ENCODE data around the gene DNM3.
"Not testable (repeated sequence)": the region's sequence is repeated elsewhere in the genome, so short reads cannot be mapped to it uniquely, and the experiment has no call there.

The DNM3 gene

GRCh38 chr1:172298141-172298540 is 456.8 kb downstream of the DNM3 start:
- no peak for DNase-seq

DNA sequence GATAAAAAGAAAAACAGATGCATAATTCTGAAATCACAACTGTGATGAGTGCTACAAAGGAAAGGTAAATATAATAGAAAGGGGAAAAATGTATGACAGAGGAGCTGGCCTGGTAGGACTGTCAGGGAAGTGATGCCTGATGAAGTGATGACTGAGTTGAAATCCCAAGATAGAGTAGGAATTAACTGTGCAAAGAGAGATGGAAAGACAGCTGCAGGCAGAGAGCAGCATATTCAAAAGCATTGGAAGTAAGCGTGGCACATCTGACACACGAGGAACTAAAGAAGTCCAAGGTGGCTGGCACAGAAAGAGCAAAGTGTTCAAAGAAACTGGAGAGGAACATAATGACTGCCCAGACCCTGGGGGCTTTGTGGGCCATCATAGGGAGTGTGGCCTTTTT is 457.6 kb downstream of the DNM3 start:
- no peak for DNase-seq

DNA sequence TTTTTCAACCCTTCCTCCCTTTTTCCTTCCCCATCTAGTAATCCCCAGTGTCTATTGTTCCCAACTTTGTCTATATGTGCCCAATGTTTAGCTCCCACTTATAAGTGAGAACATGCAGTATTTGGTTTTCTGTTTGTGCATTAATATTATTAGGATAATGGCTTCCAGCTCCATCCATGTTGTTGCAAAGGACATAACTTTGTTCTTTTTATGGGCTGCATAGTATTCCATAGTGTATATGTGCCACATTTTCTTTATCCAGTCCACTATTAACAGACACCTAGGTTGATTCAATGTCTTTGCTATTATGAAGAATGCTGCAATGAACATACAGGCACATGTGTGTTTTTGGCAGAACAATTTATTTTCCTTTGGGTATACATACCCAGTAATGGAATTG is 458.2 kb downstream of the DNM3 start:
- DNase-seq: no peak

GRCh38 chr1:172307508-172307907 is 466.2 kb downstream of the DNM3 start:
- DNase-seq: not testable (repeated sequence)

DNA sequence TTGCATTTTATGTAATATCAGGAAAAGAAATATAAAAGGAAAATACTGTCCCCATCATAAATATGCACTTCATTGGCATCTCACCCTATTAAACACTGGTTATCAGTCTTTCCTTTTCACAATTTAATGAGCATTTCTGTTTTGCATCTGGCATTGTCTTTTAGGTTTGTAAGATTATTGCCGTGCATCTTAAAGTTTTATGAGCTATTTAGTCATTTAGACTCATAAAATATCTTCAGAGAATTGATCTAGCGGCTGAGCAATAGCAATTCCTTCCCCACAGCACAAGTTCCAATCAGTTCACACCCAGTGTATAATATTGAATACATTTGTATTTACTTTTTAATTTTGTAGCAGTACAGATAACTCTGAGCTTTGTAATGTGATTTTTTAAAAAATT is 466.8 kb downstream of the DNM3 start:
- no peak for DNase-seq

DNA sequence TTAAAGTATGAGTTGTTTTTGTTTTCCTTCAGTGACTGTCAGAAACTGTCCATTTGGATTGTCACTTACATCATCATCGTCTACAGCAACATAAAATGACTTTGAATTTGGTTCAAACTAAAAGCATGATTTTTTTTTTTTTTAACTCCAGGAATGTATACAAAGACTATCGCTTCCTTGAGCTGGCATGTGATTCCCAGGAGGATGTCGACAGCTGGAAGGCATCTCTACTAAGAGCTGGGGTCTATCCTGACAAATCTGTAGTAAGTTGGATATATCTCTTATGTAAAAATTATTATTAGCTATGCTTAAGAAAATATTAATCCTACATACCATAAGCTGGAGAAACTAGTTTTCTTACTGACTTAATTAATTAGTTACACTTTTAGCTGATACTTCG is 467.3 kb downstream of the DNM3 start:
- DNase-seq: no peak

GRCh38 chr1:172320733-172321132 is 479.4 kb downstream of the DNM3 start:
- no peak for DNase-seq

DNA sequence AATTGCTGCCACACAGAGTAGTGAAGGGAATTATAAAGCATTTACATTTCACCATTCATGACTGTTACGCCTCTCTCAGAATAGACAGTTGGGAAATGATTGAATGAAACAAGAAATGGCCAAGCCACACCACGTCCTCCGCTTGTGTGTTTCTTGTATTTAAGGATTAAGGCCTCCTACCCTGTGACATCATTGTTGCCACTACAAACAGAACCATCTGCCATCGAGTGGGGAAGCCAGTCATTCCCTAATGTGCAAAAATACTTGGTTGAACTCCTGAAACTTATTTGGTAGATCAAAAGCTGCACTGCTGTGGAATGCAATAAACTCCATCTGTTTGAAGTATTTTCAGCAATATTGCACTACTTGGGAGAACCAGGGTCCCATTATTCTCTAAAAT is 480.2 kb downstream of the DNM3 start:
- DNase-seq: no peak

GRCh38 chr1:172322219-172323061 is 481.1 kb downstream of the DNM3 start:
- peak; percentile 16 for DNase-seq

- DNase-seq: no peak
Observed at GRCh38 chr1:172323686-172324085, 482.4 kb downstream of the DNM3 start.

GRCh38 chr1:172324086-172324485 is 482.8 kb downstream of the DNM3 start:
- DNase-seq: no peak

- DNase-seq: no peak
Observed at GRCh38 chr1:172324761-172325160, 483.5 kb downstream of the DNM3 start.

GRCh38 chr1:172325531-172325930 is 484.2 kb downstream of the DNM3 start:
- DNase-seq: no peak

- DNase-seq: no peak
Observed at GRCh38 chr1:172326136-172326535, 484.8 kb downstream of the DNM3 start.

DNA sequence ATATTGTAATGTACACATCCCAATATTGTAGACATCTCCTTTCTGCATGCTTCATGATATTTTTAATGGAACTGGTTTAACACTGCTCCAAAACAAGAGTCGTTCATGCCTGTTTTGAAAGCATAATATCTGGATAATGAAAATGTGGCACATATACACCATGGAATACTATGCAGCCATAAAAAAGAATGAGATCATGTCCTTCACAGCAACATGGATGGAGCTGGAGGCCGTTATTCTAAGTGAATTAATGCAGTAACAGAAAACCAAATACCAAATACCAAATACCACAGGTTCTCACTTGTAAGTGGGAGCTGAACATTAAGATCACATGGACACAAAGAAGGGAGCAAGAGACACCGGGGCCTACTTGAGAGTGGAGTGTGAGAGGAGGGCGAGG is 487.0 kb downstream of the DNM3 start:
- no peak for DNase-seq

DNA sequence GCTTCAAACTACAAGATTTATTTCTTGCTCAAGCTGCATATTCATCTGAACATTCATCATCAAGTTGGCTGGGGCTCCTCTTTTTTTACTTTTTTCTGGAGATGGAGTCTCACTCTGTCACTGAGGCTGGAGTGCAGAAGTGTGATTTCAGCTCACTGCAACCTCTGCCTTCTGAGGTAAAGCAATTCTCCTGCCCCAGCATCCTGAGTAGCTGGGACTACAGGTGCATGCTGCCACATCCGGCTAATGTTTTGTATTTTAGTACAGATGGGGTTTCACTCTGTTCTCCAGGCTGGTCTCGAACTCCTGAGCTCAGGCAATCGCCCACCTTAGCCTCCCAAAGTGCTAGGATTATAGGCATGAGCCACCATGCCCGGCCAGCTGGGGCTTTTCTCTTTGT is 490.9 kb downstream of the DNM3 start:
- no peak for DNase-seq

DNA sequence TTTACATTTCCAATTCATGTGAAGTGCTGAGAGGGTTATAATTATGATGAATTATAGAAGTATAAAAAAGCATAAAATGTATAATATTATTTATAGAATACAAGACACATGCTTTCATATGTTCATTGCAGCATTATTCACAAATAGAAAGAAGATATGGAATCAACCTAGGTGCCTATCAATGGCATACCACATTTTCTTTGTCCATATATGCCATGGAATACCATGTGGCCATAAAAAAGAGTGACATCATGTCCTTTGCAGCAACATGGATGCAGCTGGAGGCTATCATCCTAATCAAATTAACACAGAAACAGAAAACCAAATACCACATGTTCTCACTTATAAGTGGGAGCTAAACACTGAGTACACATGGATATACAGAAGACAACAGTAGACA is 494.1 kb downstream of the DNM3 start:
- DNase-seq: no peak

DNA sequence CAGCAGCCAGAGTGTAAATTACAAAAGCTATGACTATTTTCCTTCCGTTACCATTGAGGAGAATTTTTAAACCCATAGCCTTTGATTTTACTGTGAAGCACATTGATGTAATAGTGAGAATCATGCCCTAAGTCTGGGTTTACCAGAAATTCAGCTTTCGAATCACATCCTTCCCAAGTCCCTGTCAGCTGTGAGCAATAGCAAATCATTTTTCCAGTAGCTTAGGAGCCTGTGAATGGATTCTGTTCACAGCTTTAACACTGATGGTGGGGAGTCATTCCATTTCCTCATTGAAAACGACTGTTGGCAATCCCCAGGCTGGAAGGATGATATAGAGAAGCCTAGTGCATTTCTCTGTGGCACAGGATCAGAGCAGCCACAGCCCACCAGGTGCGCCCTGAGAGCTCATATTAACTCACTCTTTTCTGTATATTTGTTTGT is 497.0 kb downstream of the DNM3 start:
- DNase-seq: no peak

DNA sequence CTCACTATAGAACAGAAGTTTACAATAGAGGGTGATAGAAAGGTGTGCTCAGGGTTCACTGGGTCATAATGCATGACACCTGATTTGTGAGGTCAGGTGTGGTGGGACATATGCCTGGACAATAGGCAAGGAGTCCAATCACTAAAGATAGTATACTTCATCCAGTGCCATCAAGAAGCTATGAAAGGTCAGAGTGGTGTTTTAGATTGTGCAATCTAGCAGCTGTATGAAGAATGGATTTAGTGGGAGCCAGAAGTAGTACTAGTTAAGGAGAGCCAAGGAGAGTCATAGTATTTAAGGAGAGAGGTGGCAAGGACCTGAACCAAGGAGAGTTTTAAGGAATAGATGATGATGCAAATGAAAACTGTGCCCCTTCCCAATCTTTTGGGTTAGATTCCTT is 498.5 kb downstream of the DNM3 start:
- DNase-seq: no peak

- DNase-seq: no peak
Observed at GRCh38 chr1:172340520-172340919, 499.2 kb downstream of the DNM3 start.

DNA sequence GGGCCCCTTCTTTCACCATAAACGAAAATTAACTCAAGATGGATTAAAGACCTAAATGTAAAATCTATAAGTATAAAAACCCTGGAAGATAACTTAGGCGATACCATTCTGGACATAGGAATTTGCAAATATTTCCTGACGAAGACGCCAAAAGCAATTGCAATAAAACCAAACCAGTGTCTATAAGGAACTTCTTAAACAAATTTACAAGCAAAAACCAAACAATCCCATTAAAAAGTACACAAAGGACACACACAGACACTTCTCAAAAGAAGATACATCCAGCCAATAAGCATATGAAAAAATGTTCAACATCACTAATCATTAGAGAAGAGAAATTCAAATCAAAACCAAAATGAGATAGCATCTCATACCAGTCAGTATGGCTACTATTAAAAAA is 500.4 kb downstream of the DNM3 start:
- DNase-seq: no peak

DNA sequence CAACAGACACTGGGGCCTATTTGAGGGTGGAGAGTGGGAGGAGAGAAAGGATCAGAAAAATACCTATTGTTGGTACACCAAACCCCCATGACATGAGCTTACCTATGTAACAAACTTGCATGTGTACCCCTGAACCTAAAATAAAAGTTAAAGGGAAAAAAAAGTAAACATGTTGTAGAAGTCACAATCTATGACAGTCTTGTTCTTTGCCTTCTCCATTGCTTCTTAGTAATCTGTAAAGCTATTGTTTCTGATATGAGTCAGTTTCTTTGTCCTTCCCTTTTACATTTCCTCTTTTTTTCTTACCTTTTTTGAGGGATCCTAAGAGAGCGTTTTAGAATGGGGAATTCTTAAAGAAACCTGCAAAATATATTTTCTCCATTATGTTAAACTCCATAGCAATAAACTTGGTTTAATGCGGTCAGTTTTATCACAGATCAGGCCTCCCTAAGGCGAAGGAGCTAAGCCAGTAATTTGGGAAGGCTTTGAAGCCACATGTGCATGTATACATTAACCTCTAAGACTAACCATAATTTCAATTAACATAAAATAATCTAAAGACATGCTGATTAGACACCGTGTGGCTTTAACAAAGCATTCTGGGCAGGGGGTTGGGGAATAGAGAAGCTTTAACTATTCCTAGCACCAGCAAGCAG is 501.4 kb downstream of the DNM3 start:
- no peak for DNase-seq

DNA sequence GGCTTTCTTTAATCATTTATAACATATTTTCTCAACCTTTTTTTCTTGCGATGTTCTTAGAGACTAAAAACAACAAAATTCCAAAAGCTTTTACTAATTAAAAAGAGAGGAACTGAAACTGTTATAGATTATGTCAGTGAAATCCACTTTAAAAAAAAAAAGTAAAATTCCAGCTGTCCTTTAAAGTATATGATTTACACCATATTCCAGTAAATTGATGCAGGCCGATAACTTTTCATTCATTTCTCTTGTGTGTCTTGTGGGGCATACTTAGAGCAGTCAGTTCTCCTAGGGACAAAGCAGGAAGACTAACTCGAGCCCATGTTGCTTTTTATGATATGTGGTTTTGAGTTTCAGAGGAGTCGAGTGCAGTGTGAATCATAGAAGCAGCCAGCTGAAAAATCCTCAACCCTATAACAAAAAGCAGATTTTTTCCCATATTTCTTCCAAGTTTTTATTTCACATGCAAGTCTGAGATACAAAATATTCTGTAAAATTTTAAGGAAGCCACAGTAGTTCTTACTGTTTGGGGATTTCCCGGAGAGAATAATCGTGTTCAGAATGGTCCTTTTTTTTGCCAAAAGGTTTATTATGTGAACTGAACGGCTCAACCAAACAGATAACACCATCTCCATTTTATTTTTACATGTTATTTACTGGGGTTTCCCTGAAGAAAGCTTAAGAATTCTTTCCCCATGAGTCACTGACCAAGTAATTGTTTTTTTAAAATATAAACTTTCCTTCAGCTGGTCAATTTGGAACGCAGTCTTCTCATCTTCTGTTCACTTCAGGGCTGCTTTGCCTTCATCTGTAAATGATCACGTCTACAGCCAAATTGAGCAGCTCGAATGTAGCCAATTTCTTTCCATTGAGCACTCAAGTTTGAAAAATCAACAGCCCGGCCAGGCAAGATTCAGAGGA is 502.2 kb downstream of the DNM3 start:
- DNase-seq: no peak

DNA sequence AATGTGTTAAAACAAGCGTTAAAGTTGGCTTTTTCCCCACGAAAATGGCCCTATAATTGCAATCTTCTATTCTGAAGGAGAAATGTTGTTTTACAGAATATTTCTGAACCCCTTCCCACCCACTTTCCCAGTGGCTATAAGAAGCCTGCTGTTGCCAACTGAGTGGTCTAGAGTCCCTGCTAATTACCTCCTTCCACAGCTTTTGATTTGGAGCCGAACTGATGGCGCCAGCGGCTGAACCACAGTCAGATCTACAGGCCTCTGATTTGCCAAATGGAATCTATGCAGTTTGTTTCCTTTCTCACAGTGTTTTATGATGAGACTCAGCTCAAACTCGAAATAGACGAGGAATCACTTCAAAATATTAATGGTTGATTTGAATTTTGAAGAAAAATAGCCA is 503.1 kb downstream of the DNM3 start:
- DNase-seq: no peak
